Thoracic aorta (tissue), 2 donors: ENCODE data around the gene KRCC1. TPM values are rescaled to one million over a fixed set of nuclear protein-coding genes. Genes with fewer than 3 reads are reported as not detected.
"Not testable (repeated sequence)": the region's sequence is repeated elsewhere in the genome, so short reads cannot be mapped to it uniquely, and the experiment has no call there.

Experiments
- ATAC-seq: fragments of 150-250 bp; one replicate; pipeline ENCODE4 v1.8.0; 2017; ENCODE audit warnings: low read depth; ENCODE audit not compliant: insufficient number of reproducible peaks, low FRiP score
- DNase-seq: peaks from one replicate; pipeline ENCODE4 v3.0.0-alpha.2; 2020; ENCODE audit warnings: low spot score
- H3K27ac ChIP-seq, 2 donors: fragments of 200-600 bp; sonication (generic); 1 replicate in 1 of 2; 2 replicates in 1 of 2; pipeline ENCODE4 v1.5.1; 2016; ENCODE audit warnings: mild to moderate bottlenecking in 2 of 2, moderate library complexity in 2 of 2
- H3K27me3 ChIP-seq: fragments of 200-600 bp; sonication (generic); replicated peaks from 2 replicates; pipeline ENCODE4 v1.6.0; 2016; ENCODE audit warnings: mild to moderate bottlenecking; ENCODE audit not compliant: insufficient read depth
- H3K36me3 ChIP-seq: fragments of 200-600 bp; sonication (generic); one replicate; pipeline ENCODE4 v1.5.1; 2016
- H3K4me1 ChIP-seq, 2 donors: fragments of 200-600 bp; sonication (generic); 1 replicate in 1 of 2; 2 replicates in 1 of 2; pipeline versions ENCODE4 v1.5.1 to v1.6.0; 2016; ENCODE audit warnings: low read depth in 2 of 2, mild to moderate bottlenecking in 1 of 2; ENCODE audit not compliant: control insufficient read depth in 1 of 2
- H3K4me3 ChIP-seq: fragments of 200-600 bp; sonication (generic); 2 replicates; pipeline ENCODE4 v1.5.1; 2016; ENCODE audit warnings: mild to moderate bottlenecking
- H3K9me3 ChIP-seq: fragments of 200-600 bp; sonication (generic); 2 replicates; pipeline ENCODE4 v1.5.1; 2016
- CTCF ChIP-seq: fragments of 200-600 bp; sonication (generic); IDR thresholded peaks from one replicate; pipeline ENCODE4 v1.5.1; 2019; ENCODE audit warnings: antibody characterized with exemption
- total RNA-seq, 2 donors: library from RNA; depleted of rRNA; stranded (reverse); fragments of >200 nt; gene quantifications; one replicate each; pipeline versions ENCODE4 v1.1.0 to v1.2.3, GENCODE V29; 2016

KRCC1 gene
- total RNA-seq, 2 donors from 2014 or later: 13.8 to 13.9 TPM

- TF ChIP-seq CTCF: no peak
- DNase-seq: no peak
Observed at GRCh38 chr2:88005776-88006175, 49.8 kb downstream of the KRCC1 start.

GRCh38 chr2:88003074-88003755 lies 52.4 kb downstream of the KRCC1 start:
- DNase-seq: no peak
- no peak overlapping the region for H3K4me3 ChIP-seq
- ATAC-seq: no peak

More at GRCh38 chr2:88005776-88006175, 49.8 kb downstream of the KRCC1 start:
- H3K27me3 ChIP-seq: no peaks in the 10 kb centered on the region
- H3K27ac ChIP-seq: no peak overlapping the region
- no peak for ATAC-seq
- no peak overlapping the region for H3K4me3 ChIP-seq
- no peaks in the 10 kb centered on the region for H3K4me1 ChIP-seq
- H3K9me3 ChIP-seq: no peaks in the 10 kb centered on the region
- no peaks in the 10 kb centered on the region for H3K36me3 ChIP-seq

DNA sequence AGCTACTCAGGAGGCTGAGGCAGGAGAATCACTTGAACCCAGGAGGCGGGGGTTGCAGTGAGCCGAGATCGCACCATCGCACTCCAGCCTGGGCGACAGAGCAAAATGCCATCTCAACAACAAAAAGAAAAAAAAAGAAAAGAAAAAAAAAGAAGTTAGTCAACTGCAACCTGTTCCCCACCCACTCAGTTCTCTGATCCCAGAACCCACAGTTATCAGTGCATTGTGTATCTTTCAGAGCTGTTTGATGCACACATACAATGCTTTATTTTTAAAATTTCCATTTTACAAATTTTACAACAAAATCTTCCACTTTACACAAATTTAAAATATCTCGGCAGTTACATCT lies 53.2 kb downstream of the KRCC1 start:
- no peak for TF ChIP-seq CTCF
- Histone ChIP-seq H3K9me3 (no peaks in the 10 kb centered on the region), H3K36me3 (no peaks in the 10 kb centered on the region), H3K27me3 (no peaks in the 10 kb centered on the region), H3K4me3 (no peak overlapping the region), H3K27ac (no peak overlapping the region), H3K4me1 (no peaks in the 10 kb centered on the region)
- ATAC-seq: no peak
- no peak for DNase-seq

More at GRCh38 chr2:88003074-88003755, 52.4 kb downstream of the KRCC1 start:
- no peaks in the 10 kb centered on the region for H3K36me3 ChIP-seq
- no peak for TF ChIP-seq CTCF
- no peaks in the 10 kb centered on the region for H3K4me1 ChIP-seq
- H3K27me3 ChIP-seq: no peaks in the 10 kb centered on the region
- no peak overlapping the region for H3K27ac ChIP-seq
- H3K9me3 ChIP-seq: no peaks in the 10 kb centered on the region

DNA sequence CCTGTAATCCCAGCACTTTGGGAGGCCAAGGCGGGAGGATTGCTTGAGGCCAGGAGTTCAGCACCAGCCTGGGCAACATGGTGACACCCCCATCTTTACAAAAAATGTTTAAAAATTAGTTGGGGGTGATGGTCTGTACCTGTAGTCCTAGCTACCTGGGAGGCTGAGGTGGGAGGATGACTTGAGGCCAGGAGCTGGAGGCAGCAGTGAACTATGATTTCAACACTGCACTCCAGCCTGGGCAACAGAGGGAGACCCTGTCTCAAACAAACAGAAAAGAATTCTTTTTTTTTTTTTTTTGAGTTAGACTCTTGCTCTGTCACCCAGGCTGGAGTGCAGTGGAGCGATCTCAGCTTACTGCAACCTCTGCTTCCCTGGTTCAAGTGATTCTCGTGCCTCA lies 55.1 kb downstream of the KRCC1 start:
- not testable (repeated sequence) for ATAC-seq, H3K36me3 ChIP-seq, H3K9me3 ChIP-seq, H3K4me3 ChIP-seq, H3K4me1 ChIP-seq, H3K27ac ChIP-seq, H3K27me3 ChIP-seq, DNase-seq

- TF ChIP-seq CTCF: no peak
- Histone ChIP-seq H3K4me1 (no peaks in the 10 kb centered on the region), H3K36me3 (no peaks in the 10 kb centered on the region), H3K4me3 (no peak overlapping the region), H3K27ac (no peak overlapping the region), H3K9me3 (no peaks in the 10 kb centered on the region), H3K27me3 (no peaks in the 10 kb centered on the region)
- no peak for DNase-seq
- no peak for ATAC-seq
Observed at GRCh38 chr2:87996570-87996969, 59.0 kb downstream of the KRCC1 start.

DNA sequence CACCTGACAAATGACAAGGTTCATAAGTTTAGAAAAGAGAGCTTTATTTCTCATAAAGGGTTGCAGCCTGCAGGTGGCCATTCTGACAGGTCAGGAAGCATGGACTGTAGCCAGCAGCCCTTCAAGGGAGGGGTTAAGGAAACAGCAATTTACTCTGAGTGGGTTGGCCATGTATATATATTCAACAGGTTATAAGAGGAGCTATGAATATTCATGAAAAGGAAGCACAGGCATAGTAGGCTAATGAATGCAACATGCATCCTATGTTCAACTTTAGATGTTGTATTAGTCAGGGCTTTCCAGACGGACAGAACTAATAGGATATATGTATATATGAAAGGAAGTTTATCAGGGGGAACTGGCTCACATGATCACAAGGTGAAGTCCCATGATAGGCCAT lies 59.8 kb downstream of the KRCC1 start:
- Histone ChIP-seq H3K36me3 (no peaks in the 10 kb centered on the region), H3K27ac (no peak overlapping the region), H3K4me3 (no peak overlapping the region), H3K27me3 (no peaks in the 10 kb centered on the region), H3K4me1 (no peaks in the 10 kb centered on the region), H3K9me3 (no peaks in the 10 kb centered on the region)
- DNase-seq (no peak), ATAC-seq (no peak)
- no peak for TF ChIP-seq CTCF

DNA sequence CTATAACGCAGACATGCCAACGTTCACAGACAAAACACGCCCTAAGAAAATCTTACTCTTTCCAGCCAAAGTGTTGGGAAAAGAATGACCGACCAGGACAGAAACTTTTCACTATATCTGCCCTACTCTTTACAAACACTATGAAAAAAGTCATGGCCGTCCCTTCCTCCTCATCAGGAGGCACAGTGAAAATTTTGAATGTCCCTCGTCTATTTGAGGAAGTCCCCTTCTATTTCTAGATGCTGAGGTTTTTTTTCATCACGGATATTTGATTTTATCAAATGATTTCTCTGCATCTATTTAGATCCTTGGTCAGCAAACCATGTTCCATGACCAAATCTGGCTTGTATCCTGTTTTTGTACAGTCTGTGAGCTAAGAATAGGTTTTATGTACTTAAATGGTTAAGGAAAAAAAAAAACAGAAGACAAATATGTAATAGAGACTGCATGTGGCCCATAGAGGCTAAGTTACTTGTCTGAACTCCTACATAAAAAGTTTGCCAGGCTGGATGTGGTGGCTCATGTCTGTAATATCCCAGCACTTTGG lies 61.2 kb downstream of the KRCC1 start:
- not testable (repeated sequence) for H3K27me3 ChIP-seq, H3K4me1 ChIP-seq, ATAC-seq, H3K9me3 ChIP-seq, H3K36me3 ChIP-seq, H3K4me3 ChIP-seq, DNase-seq, H3K27ac ChIP-seq

DNA sequence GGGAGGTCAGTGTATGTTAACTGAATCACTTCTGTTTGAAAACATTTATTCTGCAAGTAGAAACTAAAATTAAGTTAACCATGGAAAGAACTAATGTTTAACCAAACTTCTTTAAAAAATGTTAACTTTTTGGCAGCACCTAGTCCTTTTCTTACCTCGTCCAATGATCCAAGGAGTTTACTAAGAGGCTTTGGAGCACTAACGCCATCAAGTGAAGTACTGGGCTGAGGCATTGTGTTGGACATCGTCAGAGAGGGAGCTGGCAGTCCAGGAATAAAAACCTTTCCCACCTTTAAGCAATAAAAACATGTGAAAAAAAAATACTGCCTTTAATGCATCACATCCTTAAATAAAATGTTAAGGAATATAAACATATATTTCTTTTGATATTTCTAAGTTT lies 63.0 kb downstream of the KRCC1 start:
- not testable (repeated sequence) for H3K9me3 ChIP-seq, DNase-seq, H3K27me3 ChIP-seq, H3K27ac ChIP-seq, H3K36me3 ChIP-seq, H3K4me3 ChIP-seq, H3K4me1 ChIP-seq, ATAC-seq
